ENCODE data around the gene CCL22. TPM values are rescaled to one million over a fixed set of nuclear protein-coding genes. Genes with fewer than 3 reads are reported as not detected.
"Not testable (repeated sequence)": the region's sequence is repeated elsewhere in the genome, so short reads cannot be mapped to it uniquely, and the experiment has no call there.

CCL22 gene
- total RNA-seq, 1 donor from 2014 or later = not detected

- DNase-seq = no peak
These were observed 10.3 kb upstream of the CCL22 start for GRCh38 chr16:57348327-57348726.

- no peak for DNase-seq
These were observed 9.2 kb upstream of the CCL22 start for GRCh38 chr16:57349212-57350031.

GRCh38 chr16:57352636-57353047, 5.9 kb upstream of the CCL22 start:
- DNase-seq = no peak

- no peak for DNase-seq
These were observed 4.3 kb upstream of the CCL22 start for GRCh38 chr16:57354311-57354710.

- no peak for DNase-seq
These were observed 2.6 kb upstream of the CCL22 start for GRCh38 chr16:57355898-57356414.

- no peak for DNase-seq
These were observed 2.0 kb upstream of the CCL22 start for GRCh38 chr16:57356547-57356946.

- DNase-seq = no peak
These were observed 1.1 kb upstream of the CCL22 start for GRCh38 chr16:57357330-57358085.

GRCh38 chr16:57358086-57358420, 530 bp upstream of the CCL22 start:
- DNase-seq = no peak

- DNase-seq = no peak
These were observed 1.8 kb downstream of the CCL22 start for GRCh38 chr16:57360321-57360935.

GRCh38 chr16:57361404-57361803, 2.8 kb downstream of the CCL22 start:
- DNase-seq = no peak

GRCh38 chr16:57364143-57364542, 5.6 kb downstream of the CCL22 start:
- DNase-seq = no peak

- no peak for DNase-seq
These were observed 8.0 kb downstream of the CCL22 start for GRCh38 chr16:57366544-57367040.

GRCh38 chr16:57367116-57367752, 8.7 kb downstream of the CCL22 start:
- DNase-seq = no peak

- no peak for DNase-seq
These were observed 13.2 kb downstream of the CCL22 start for GRCh38 chr16:57371494-57372371.

- DNase-seq = peak; percentile 78
These were observed 14.0 kb downstream of the CCL22 start, which contains the start of gene CX3CL1 for GRCh38 chr16:57372372-57373116. Gene CX3CL1 (plus strand): TSS chr16:57372490. CDS start chr16:57372569, 79 bp downstream.

GRCh38 chr16:57373117-57373947, 14.7 kb downstream of the CCL22 start:
- DNase-seq = no peak

GRCh38 chr16:57374067-57374534, 15.5 kb downstream of the CCL22 start:
- peak; percentile 76 for DNase-seq

- DNase-seq = not testable (repeated sequence)
These were observed 16.4 kb downstream of the CCL22 start for GRCh38 chr16:57374925-57375465.

- DNase-seq = no peak
These were observed 17.8 kb downstream of the CCL22 start for GRCh38 chr16:57376313-57376818.
